K562 (cell line): ENCODE measurements around the gene EME1. TPM values are rescaled to one million over a fixed set of nuclear protein-coding genes. Genes with fewer than 3 reads are reported as not detected.

Experiments used
- BRD4 ChIP-seq: fragments of 200-600 bp; sonication (generic); IDR thresholded peaks from 2 replicates; pipeline ENCODE4 v1.6.1; 2017; ENCODE audit warnings: inconsistent platforms
- CC2D1A ChIP-seq: fragments of 450-650 bp; IDR thresholded peaks from 2 replicates; pipeline ENCODE4 v1.6.1; 2017; ENCODE audit warnings: mild to moderate bottlenecking
- ETS1 ChIP-seq: conservative IDR thresholded peaks from 2 replicates; pipeline ENCODE4 v1.6.1; 2011; ENCODE audit warnings: low read depth, mild to moderate bottlenecking, low read length; ENCODE audit not compliant: control insufficient read depth
- JUNB ChIP-seq: fragments of 450-650 bp; formaldehyde crosslinking; conservative IDR thresholded peaks from 2 replicates; pipeline ENCODE4 v1.4.0; 2020; ENCODE audit warnings: mild to moderate bottlenecking
- LARP7 ChIP-seq: fragments of 450-650 bp; IDR thresholded peaks from 2 replicates; pipeline ENCODE4 v1.6.1; 2016
- LEF1 ChIP-seq: fragments of 450-650 bp; IDR thresholded peaks from 2 replicates; pipeline ENCODE4 v1.6.1; 2016; ENCODE audit warnings: mild to moderate bottlenecking
- MEIS2 ChIP-seq: fragments of 450-650 bp; IDR thresholded peaks from 2 replicates; pipeline ENCODE4 v1.6.1; 2014; ENCODE audit warnings: mild to moderate bottlenecking; ENCODE audit not compliant: partially characterized antibody
- NEUROD1 ChIP-seq: fragments of 150-350 bp; IDR thresholded peaks from 2 replicates; pipeline ENCODE4 v1.6.1; 2014; ENCODE audit warnings: borderline replicate concordance, low read length, low read depth; ENCODE audit not compliant: partially characterized antibody
- PTBP1 ChIP-seq: fragments of 200-400 bp; formaldehyde crosslinking; IDR thresholded peaks from 2 replicates; pipeline ENCODE4 v1.6.1; 2017; ENCODE audit warnings: low read depth, low read length
- REST ChIP-seq, 2 experiments: fragments of 450-650 bp; formaldehyde crosslinking in 1 of 2; IDR thresholded peaks; 2 replicates each; pipeline versions ENCODE4 v1.4.0 to v1.6.1; 2014 to 2020; ENCODE audit warnings: mild to moderate bottlenecking in 2 of 2, borderline replicate concordance in 1 of 2, low read depth in 1 of 2
- TRIM25 ChIP-seq: fragments of 450-650 bp; IDR thresholded peaks from 2 replicates; pipeline ENCODE4 v1.7.0; 2016; ENCODE audit warnings: borderline replicate concordance
- ZFP30 ChIP-seq: fragments of 250-450 bp; sonication (Bioruptor Pico); IDR thresholded peaks from 2 replicates; pipeline ENCODE4 v1.8.0; 2022; ENCODE audit warnings: moderate library complexity, mild to moderate bottlenecking, inconsistent platforms, borderline replicate concordance
- ZNF444 ChIP-seq: fragments of 250-450 bp; sonication (Bioruptor Pico); IDR thresholded peaks from 2 replicates; pipeline ENCODE4 v1.4.0; 2020; ENCODE audit warnings: mild to moderate bottlenecking, moderate library complexity
- ZNF707 ChIP-seq: fragments of 250-450 bp; sonication (Bioruptor Pico); conservative IDR thresholded peaks from 2 replicates; pipeline ENCODE4 v1.8.0; 2022; ENCODE audit warnings: inconsistent platforms, mild to moderate bottlenecking, moderate library complexity
- polyA plus RNA-seq, 8 experiments: library from polyadenylated mRNA; depleted of rRNA in 4 of 8; stranded (reverse) in 5 of 8; unstranded in 3 of 8; fragments of >200 nt; fragmentation: Nextera tagmentation in 2 of 8; fragmentation: Illumina TruSeq in 1 of 8; extraction: Ambion mirVana in 2 of 8; extraction: Trizol in 1 of 8; gene quantifications; 2 replicates each; pipeline versions ENCODE4 v1.2.1 to v1.2.3, GENCODE V29; 2011 to 2014; ENCODE audit warnings: inconsistent platforms in 1 of 8, missing spikeins in 1 of 8
- total RNA-seq, 7 experiments: library from RNA; depleted of rRNA in 6 of 7; stranded (reverse); fragments of >200 nt in 6 of 7; fragmentation: Illumina TruSeq in 2 of 7; extraction: Trizol in 2 of 7; gene quantifications; 2 replicates each; pipeline versions ENCODE4 v1.2.1 to v1.2.3, GENCODE V29; 2011 to 2021; ENCODE audit warnings: low replicate concordance in 1 of 7

Gene EME1
- total and polyA plus RNA-seq, 9 of the 15 experiments (the other 6 are each of a cell fraction or from before 2014, with no cell fraction given) = 14.6 to 44.1 (median 24.0) TPM

- TF ChIP-seq ETS1 (peak; percentile 76; the same call in 1 of the 2 replicates), BRD4 (peak; percentile 91; the same call in 1 of the 2 replicates), PTBP1 (no peak), ZFP30 (CRISPR knock-in tag) (no peak), LEF1 (peak; percentile 84), CC2D1A (peak; percentile 73; the same call in 1 of the 2 replicates), ZNF444 (CRISPR knock-in tag) (no peak), REST (IDR thresholded peaks at IDR 0.05; ENCODE audit: borderline replicate concordance) (peak; percentile 84), REST (CRISPR knock-in tag; IDR thresholded peaks at IDR 0.05; ENCODE audit: low read depth) (peak; percentile 80; the same call in 1 of the 2 replicates), MEIS2 (peak; percentile 29), NEUROD1 (peak; percentile 56), LARP7 (peak; percentile 21; the same call in 1 of the 2 replicates), ZNF707 (CRISPR knock-in tag) (no peak), JUNB (no peak), TRIM25 (no peak)
Observed at GRCh38 chr17:50372758-50373556, at the start of gene EME1, which contains the start of gene MRPL27 (continued).
